ENCODE results near the gene HSPBP1. TPM values are rescaled to one million over a fixed set of nuclear protein-coding genes. Genes with fewer than 3 reads are reported as not detected.
A peak's percentile ranks its signal among the peaks of the same experiment; 100 is the strongest.

The HSPBP1 gene
- total and polyA plus RNA-seq, 2 of the 13 experiments (the other 11 are each of a cell fraction or from before 2014, with no cell fraction given): 22.3 to 33.7 TPM

DNA sequence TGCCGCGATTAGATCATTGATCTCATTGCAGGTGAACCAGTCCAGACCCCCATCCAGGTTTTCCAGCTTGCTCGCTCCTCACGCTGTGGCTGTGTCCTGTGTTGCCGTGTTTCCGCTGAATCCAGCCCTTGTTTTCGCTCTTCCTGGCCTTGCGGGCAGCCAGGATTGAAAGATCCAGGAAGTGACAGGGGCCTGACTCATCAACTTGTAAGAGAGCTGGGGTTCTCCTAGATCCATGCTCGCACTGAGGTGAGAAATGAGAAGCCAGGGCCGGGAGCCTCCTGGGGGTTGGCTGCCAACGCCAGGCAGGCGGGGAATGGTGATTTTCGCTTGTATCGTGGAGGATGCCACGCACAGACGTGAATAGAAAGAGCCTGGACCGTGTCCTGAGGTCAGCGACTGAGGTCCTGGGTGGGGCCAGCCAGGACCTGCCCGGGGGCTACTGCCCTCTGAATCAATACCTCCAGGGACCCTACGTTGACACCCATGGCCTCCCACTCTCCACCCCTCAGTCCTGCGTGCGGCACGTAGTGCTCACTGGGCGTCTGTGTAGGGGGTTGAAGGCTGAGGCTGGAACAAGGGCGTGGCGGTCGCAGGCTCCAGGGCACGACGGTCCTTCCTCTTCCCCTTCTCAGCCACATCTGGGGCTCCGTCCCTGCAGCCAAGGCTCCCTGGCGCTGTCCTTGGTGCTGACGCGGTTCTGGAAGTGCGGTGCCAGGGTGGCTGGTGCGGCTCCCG lies 63.3 kb downstream of the HSPBP1 start (continued):
- TF ChIP-seq ZNF337 (CRISPR knock-in tag; IDR thresholded peaks at IDR 0.05; ENCODE audit: borderline replicate concordance, low read depth) (peak; percentile 92; the same call in 1 of the 2 replicates), SNAI1 (CRISPR knock-in tag; IDR thresholded peaks at IDR 0.05; ENCODE audit: borderline replicate concordance) (no peak), ZNF547 (CRISPR knock-in tag; IDR thresholded peaks at IDR 0.05) (peak; percentile 68), RAD51 (IDR thresholded peaks at IDR 0.05; ENCODE audit: borderline replicate concordance) (no peak), TAF1 (CRISPR knock-in tag; IDR thresholded peaks at IDR 0.05) (peak; percentile 68), DNMT1 (CRISPR knock-in tag; IDR thresholded peaks at IDR 0.05) (peak; percentile 42; the same call in 1 of the 2 replicates), SMARCC2 (IDR thresholded peaks at IDR 0.05) (no peak), ZNF720 (CRISPR knock-in tag; IDR thresholded peaks at IDR 0.05) (peak; percentile 58; the same call in 1 of the 2 replicates), HOXA9 (CRISPR knock-in tag; IDR thresholded peaks at IDR 0.05; ENCODE audit: borderline replicate concordance) (peak; percentile 78; the same call in 1 of the 2 replicates), MEIS2 (CRISPR knock-in tag; IDR thresholded peaks at IDR 0.05) (peak; percentile 90), ZNF660 (CRISPR knock-in tag; IDR thresholded peaks at IDR 0.05; ENCODE audit: borderline replicate concordance, low read depth) (no peak), TCF7 (IDR thresholded peaks at IDR 0.05; ENCODE audit: low read depth) (no peak), SALL1 (CRISPR knock-in tag; IDR thresholded peaks at IDR 0.05) (peak; percentile 95), MAZ (IDR thresholded peaks at IDR 0.05; ENCODE audit: borderline replicate concordance, low read depth, low read length) (peak; percentile 48; the same call in 1 of the 2 replicates), MAZ (CRISPR knock-in tag; IDR thresholded peaks at IDR 0.05; ENCODE audit: low read depth) (peak; percentile 46; the same call in 1 of the 2 replicates), ZNF7 (CRISPR knock-in tag; IDR thresholded peaks at IDR 0.05) (no peak), ZNF18 (CRISPR knock-in tag; IDR thresholded peaks at IDR 0.05; ENCODE audit: insufficient replicate concordance) (peak; percentile 94), DRAP1 (CRISPR knock-in tag; IDR thresholded peaks at IDR 0.05) (peak; percentile 33; the same call in 1 of the 2 replicates), HNRNPL (IDR thresholded peaks at IDR 0.05; ENCODE audit: low read depth, low read length) (peak; percentile 65; the same call in 1 of the 2 replicates), RNF219 (CRISPR knock-in tag; IDR thresholded peaks at IDR 0.05) (0 out of 2 replicates have a peak, but pooled peaks have one; percentile 76), HMG20B (CRISPR knock-in tag; conservative IDR thresholded peaks at IDR 0.05) (peak; percentile 49; the same call in 1 of the 2 replicates), MYC (CRISPR knock-in tag; IDR thresholded peaks at IDR 0.05; ENCODE audit: borderline replicate concordance) (peak; percentile 46; the same call in 1 of the 2 replicates), ZNF776 (CRISPR knock-in tag; IDR thresholded peaks at IDR 0.05) (0 out of 2 replicates have a peak, but pooled peaks have one; percentile 16)
- TF ChIP-seq, protein P1, sequence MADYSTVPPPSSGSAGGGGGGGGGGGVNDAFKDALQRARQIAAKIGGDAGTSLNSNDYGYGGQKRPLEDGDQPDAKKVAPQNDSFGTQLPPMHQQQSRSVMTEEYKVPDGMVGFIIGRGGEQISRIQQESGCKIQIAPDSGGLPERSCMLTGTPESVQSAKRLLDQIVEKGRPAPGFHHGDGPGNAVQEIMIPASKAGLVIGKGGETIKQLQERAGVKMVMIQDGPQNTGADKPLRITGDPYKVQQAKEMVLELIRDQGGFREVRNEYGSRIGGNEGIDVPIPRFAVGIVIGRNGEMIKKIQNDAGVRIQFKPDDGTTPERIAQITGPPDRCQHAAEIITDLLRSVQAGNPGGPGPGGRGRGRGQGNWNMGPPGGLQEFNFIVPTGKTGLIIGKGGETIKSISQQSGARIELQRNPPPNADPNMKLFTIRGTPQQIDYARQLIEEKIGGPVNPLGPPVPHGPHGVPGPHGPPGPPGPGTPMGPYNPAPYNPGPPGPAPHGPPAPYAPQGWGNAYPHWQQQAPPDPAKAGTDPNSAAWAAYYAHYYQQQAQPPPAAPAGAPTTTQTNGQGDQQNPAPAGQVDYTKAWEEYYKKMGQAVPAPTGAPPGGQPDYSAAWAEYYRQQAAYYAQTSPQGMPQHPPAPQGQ (CRISPR knock-in tag; IDR thresholded peaks at IDR 0.05; ENCODE audit: borderline replicate concordance): peak; percentile 95; the same call in 1 of the 2 replicates

Measured in HepG2 (cell line).